Neural cell (in vitro differentiated cells): ENCODE results near the gene CPNE4. TPM values are rescaled to one million over a fixed set of nuclear protein-coding genes. Genes with fewer than 3 reads are reported as not detected.

Experiments
- H2AFZ ChIP-seq: fragments of 200-600, 300-800 bp; sonication (generic), shearing (Covaris generic); 2 replicates; pipeline ENCODE4 v1.6.0; 2014; ENCODE audit warnings: low read depth, mild to moderate bottlenecking, antibody characterized with exemption, low read length, moderate library complexity
- H3F3A ChIP-seq: fragments of 200-600 bp; shearing (Covaris generic); 2 replicates; pipeline ENCODE4 v1.6.1; 2016; ENCODE audit warnings: mild to moderate bottlenecking, moderate library complexity, mixed read lengths, antibody characterized with exemption, low read length; ENCODE audit not compliant: insufficient read depth, poor library complexity, severe bottlenecking
- H3K27ac ChIP-seq: fragments of 200-600, 300-800 bp; sonication (generic), shearing (Covaris generic); 2 replicates; pipeline ENCODE4 v1.5.1; 2014; ENCODE audit warnings: mild to moderate bottlenecking, low read length, moderate library complexity
- H3K27me3 ChIP-seq: fragments of 300-800, 200-600 bp; sonication (generic), shearing (Covaris generic); 2 replicates; pipeline ENCODE4 v1.6.0; 2014; ENCODE audit warnings: mild to moderate bottlenecking, low read depth, low read length, moderate library complexity; ENCODE audit not compliant: insufficient read depth
- H3K36me3 ChIP-seq: fragments of 300-800, 200-600 bp; sonication (generic), shearing (Covaris generic); 2 replicates; pipeline ENCODE4 v1.5.1; 2014; ENCODE audit warnings: mild to moderate bottlenecking, antibody characterized with exemption, low read length, moderate library complexity; ENCODE audit not compliant: insufficient read depth
- H3K4me2 ChIP-seq: fragments of 300-800, 200-600 bp; sonication (generic), shearing (Covaris generic); 2 replicates; pipeline ENCODE4 v1.6.0; 2014; ENCODE audit warnings: mild to moderate bottlenecking, low read length
- H3K4me3 ChIP-seq: fragments of 300-800, 200-600 bp; sonication (generic), shearing (Covaris generic); 2 replicates; pipeline ENCODE4 v1.5.1; 2014; ENCODE audit warnings: mild to moderate bottlenecking, low read length, moderate library complexity
- H3K79me2 ChIP-seq: fragments of 200-600 bp; shearing (Covaris generic); replicated peaks from 2 replicates; pipeline ENCODE4 v1.6.0; 2014; ENCODE audit warnings: mild to moderate bottlenecking, low read length, moderate library complexity; ENCODE audit not compliant: insufficient read depth
- H3K9ac ChIP-seq: fragments of 300-800, 200-600 bp; sonication (generic), shearing (Covaris generic); 2 replicates; pipeline ENCODE4 v1.6.1; 2016; ENCODE audit warnings: mild to moderate bottlenecking, low read length, mixed read lengths
- H3K9me2 ChIP-seq: fragments of 200-600 bp; shearing (Covaris generic); 2 replicates; pipeline ENCODE4 v1.6.1; 2016; ENCODE audit warnings: mild to moderate bottlenecking, low read length, mixed read lengths; ENCODE audit not compliant: insufficient read depth
- H3K9me3 ChIP-seq: fragments of 200-600, 300-800 bp; sonication (generic), shearing (Covaris generic); 2 replicates; pipeline ENCODE4 v1.6.1; 2016; ENCODE audit warnings: mild to moderate bottlenecking, mixed run types, low read length, moderate library complexity, mixed read lengths
- H4K20me1 ChIP-seq: fragments of 200-600 bp; shearing (Covaris generic); 2 replicates; pipeline ENCODE4 v1.6.1; 2016; ENCODE audit warnings: mild to moderate bottlenecking, mixed run types; ENCODE audit not compliant: insufficient read depth
- EP300 ChIP-seq: fragments of 450-650 bp; conservative IDR thresholded peaks from 2 replicates; pipeline ENCODE4 v1.6.1; 2014; ENCODE audit warnings: antibody characterized with exemption, mild to moderate bottlenecking, moderate library complexity; ENCODE audit not compliant: poor library complexity, severe bottlenecking
- EZH2 ChIP-seq: fragments of 200-600, 300-800 bp; shearing (Covaris generic), sonication (generic); IDR thresholded peaks from 2 replicates; pipeline ENCODE4 v1.6.1; 2014; ENCODE audit warnings: antibody characterized with exemption, low read length, borderline replicate concordance, mild to moderate bottlenecking; ENCODE audit not compliant: insufficient read depth, poor library complexity, severe bottlenecking
- MXI1 ChIP-seq: fragments of 450-650 bp; conservative IDR thresholded peaks from 2 replicates; pipeline ENCODE4 v1.6.1; 2014; ENCODE audit warnings: antibody characterized with exemption, mild to moderate bottlenecking; ENCODE audit not compliant: poor library complexity, severe bottlenecking
- POLR2AphosphoS5 ChIP-seq: IDR thresholded peaks from 2 replicates; pipeline ENCODE4 v1.6.1; 2012
- RAD21 ChIP-seq: fragments of 450-650 bp; conservative IDR thresholded peaks from 2 replicates; pipeline ENCODE4 v1.6.1; 2014; ENCODE audit warnings: antibody characterized with exemption, mild to moderate bottlenecking, moderate library complexity
- SMC3 ChIP-seq: fragments of 450-650 bp; conservative IDR thresholded peaks from 2 replicates; pipeline ENCODE4 v1.6.1; 2014; ENCODE audit warnings: antibody characterized with exemption, mild to moderate bottlenecking, moderate library complexity; ENCODE audit not compliant: poor library complexity
- TAF1 ChIP-seq: IDR thresholded peaks from 2 replicates; pipeline ENCODE4 v1.6.1; 2012; ENCODE audit warnings: low read depth
- polyA plus RNA-seq: library from polyadenylated mRNA; depleted of rRNA; stranded (reverse); fragments of >200 nt; gene quantifications from 2 replicates; pipeline ENCODE4 v1.2.3, GENCODE V29; 2014
- TF ChIP-seq, protein P1 (sequence below): IDR thresholded peaks from 2 replicates; pipeline ENCODE4 v1.6.1; 2012; ENCODE audit warnings: borderline replicate concordance
- TF ChIP-seq, protein P2 (sequence below): fragments of 450-650 bp; IDR thresholded peaks from 2 replicates; pipeline ENCODE4 v1.5.1; 2014; ENCODE audit warnings: antibody characterized with exemption, mild to moderate bottlenecking, moderate library complexity; ENCODE audit not compliant: poor library complexity, severe bottlenecking

CPNE4 gene
- polyA plus RNA-seq, 1 donor from 2014 or later: 0.59 TPM

DNA sequence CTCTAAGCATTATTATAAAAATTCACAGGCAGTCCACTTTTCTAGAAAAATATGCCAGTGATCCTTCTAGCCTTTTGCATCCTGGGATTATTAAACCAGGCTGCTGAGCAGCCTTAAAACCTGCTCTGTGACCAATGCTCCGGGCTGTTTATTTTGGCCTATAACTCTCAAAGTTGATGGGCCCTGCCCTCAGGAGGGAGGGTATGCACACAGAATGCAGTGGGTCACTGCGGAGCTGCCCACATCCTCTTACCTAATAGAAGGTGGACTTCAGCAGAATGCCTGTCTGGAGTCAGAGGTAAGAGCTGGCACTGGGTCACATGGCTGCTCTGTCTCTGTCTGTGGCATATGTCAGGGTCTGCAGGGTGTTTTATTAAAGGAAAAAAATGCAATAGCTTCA lies 26.0 kb downstream of the CPNE4 start:
- Histone ChIP-seq H3K27ac (no peak overlapping the region), H3K9me2 (no peaks in the 10 kb centered on the region), H2AFZ (no peak overlapping the region), H3K9ac (no peak overlapping the region), H3K79me2 (no peaks in the 10 kb centered on the region), H3K4me2 (no peak overlapping the region), H3K27me3 (no peaks in the 10 kb centered on the region), H3K9me3 (no peaks in the 10 kb centered on the region), H3K4me3 (no peak overlapping the region), H3K36me3 (no peaks in the 10 kb centered on the region), H3F3A (no peaks in the 10 kb centered on the region), H4K20me1 (no peaks in the 10 kb centered on the region)
- TF ChIP-seq, protein P1, sequence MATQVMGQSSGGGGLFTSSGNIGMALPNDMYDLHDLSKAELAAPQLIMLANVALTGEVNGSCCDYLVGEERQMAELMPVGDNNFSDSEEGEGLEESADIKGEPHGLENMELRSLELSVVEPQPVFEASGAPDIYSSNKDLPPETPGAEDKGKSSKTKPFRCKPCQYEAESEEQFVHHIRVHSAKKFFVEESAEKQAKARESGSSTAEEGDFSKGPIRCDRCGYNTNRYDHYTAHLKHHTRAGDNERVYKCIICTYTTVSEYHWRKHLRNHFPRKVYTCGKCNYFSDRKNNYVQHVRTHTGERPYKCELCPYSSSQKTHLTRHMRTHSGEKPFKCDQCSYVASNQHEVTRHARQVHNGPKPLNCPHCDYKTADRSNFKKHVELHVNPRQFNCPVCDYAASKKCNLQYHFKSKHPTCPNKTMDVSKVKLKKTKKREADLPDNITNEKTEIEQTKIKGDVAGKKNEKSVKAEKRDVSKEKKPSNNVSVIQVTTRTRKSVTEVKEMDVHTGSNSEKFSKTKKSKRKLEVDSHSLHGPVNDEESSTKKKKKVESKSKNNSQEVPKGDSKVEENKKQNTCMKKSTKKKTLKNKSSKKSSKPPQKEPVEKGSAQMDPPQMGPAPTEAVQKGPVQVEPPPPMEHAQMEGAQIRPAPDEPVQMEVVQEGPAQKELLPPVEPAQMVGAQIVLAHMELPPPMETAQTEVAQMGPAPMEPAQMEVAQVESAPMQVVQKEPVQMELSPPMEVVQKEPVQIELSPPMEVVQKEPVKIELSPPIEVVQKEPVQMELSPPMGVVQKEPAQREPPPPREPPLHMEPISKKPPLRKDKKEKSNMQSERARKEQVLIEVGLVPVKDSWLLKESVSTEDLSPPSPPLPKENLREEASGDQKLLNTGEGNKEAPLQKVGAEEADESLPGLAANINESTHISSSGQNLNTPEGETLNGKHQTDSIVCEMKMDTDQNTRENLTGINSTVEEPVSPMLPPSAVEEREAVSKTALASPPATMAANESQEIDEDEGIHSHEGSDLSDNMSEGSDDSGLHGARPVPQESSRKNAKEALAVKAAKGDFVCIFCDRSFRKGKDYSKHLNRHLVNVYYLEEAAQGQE: no peak
- TF ChIP-seq EP300 (no peak), MXI1 (no peak), SMC3 (no peak), POLR2AphosphoS5 (no peak), RAD21 (no peak)
- TF ChIP-seq, protein P2, sequence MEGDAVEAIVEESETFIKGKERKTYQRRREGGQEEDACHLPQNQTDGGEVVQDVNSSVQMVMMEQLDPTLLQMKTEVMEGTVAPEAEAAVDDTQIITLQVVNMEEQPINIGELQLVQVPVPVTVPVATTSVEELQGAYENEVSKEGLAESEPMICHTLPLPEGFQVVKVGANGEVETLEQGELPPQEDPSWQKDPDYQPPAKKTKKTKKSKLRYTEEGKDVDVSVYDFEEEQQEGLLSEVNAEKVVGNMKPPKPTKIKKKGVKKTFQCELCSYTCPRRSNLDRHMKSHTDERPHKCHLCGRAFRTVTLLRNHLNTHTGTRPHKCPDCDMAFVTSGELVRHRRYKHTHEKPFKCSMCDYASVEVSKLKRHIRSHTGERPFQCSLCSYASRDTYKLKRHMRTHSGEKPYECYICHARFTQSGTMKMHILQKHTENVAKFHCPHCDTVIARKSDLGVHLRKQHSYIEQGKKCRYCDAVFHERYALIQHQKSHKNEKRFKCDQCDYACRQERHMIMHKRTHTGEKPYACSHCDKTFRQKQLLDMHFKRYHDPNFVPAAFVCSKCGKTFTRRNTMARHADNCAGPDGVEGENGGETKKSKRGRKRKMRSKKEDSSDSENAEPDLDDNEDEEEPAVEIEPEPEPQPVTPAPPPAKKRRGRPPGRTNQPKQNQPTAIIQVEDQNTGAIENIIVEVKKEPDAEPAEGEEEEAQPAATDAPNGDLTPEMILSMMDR: no peak

DNA sequence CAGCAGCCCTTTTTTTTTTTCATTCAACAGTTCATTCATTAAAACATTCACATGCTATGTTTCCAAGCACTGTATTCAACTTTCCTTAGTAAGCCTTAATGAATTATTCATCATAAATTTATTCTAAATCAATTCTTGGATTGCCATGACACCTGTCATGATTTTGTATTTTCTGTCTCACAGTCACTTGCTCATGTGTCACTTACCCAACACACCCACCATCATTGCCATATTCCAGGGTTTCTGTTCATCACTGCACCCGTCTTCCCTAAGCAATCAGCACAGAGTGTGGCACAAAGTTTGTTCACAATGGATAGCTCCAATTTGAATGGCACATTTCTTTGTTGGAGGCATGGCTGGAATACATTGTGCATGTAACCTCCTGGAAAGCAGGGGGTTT lies 27.2 kb downstream of the CPNE4 start:
- H3K9me3 ChIP-seq: no peaks in the 10 kb centered on the region

More for the DNA sequence above, 27.2 kb downstream of the CPNE4 start:
- H3K9ac ChIP-seq: no peak overlapping the region
- H3K27me3 ChIP-seq: no peaks in the 10 kb centered on the region
- H3K27ac ChIP-seq: no peak overlapping the region
- no peak overlapping the region for H2AFZ ChIP-seq
- H3F3A ChIP-seq: no peaks in the 10 kb centered on the region
- H3K4me2 ChIP-seq: no peak overlapping the region
- no peak for TF ChIP-seq MXI1
- TF ChIP-seq, protein P2: no peak
- TF ChIP-seq RAD21: no peak
- TF ChIP-seq, protein P1: peak; percentile 60
- no peak for TF ChIP-seq EZH2
- TF ChIP-seq TAF1: no peak
- TF ChIP-seq POLR2AphosphoS5: peak; percentile 72
- TF ChIP-seq SMC3: no peak
- TF ChIP-seq EP300: peak; percentile 96
- no peaks in the 10 kb centered on the region for H4K20me1 ChIP-seq
- no peaks in the 10 kb centered on the region for H3K79me2 ChIP-seq
- no peak overlapping the region for H3K4me3 ChIP-seq
- H3K9me2 ChIP-seq: no peaks in the 10 kb centered on the region
- no peaks in the 10 kb centered on the region for H3K36me3 ChIP-seq
